Esophagus squamous epithelium (tissue), 4 donors: Measurements from ENCODE around the gene SMDT1.

Experiments used
- POLR2A ChIP-seq, 4 donors: fragments of 450-650 bp; IDR thresholded peaks; one replicate each; pipeline ENCODE4 v1.6.1; 2017; ENCODE audit warnings: antibody characterized with exemption in 4 of 4, mild to moderate bottlenecking in 4 of 4, moderate library complexity in 3 of 4
- TF ChIP-seq, protein P1 (sequence below), 6 experiments: fragments of 450-650 bp in 4 of 6; fragments of 200-600 bp in 2 of 6; sonication (generic) in 2 of 6; IDR thresholded peaks; one replicate each; pipeline ENCODE4 v1.5.1; 2016 to 2019; ENCODE audit warnings: antibody characterized with exemption in 6 of 6, mild to moderate bottlenecking in 4 of 6, moderate library complexity in 4 of 6

DNA sequence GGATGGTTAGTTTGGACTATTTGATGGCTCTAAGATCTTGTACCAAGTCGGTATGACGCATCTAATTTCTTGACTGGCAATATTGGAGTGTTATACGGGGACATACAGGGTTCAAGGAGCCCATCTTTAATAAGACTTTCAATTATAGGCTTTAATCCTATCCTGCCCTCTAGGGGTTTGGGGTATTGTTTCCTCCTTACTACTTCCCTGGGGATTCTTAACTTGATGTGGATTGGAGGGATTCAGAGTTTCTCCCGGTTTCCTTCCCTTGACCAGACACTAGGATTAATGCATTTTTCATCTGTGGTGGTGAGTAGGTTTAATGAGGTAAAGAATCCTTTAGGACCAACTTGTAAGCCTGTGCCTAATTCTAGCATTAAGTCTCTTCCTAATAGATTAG lies 32.3 kb downstream of the SMDT1 start:
- TF ChIP-seq, protein P1, sequence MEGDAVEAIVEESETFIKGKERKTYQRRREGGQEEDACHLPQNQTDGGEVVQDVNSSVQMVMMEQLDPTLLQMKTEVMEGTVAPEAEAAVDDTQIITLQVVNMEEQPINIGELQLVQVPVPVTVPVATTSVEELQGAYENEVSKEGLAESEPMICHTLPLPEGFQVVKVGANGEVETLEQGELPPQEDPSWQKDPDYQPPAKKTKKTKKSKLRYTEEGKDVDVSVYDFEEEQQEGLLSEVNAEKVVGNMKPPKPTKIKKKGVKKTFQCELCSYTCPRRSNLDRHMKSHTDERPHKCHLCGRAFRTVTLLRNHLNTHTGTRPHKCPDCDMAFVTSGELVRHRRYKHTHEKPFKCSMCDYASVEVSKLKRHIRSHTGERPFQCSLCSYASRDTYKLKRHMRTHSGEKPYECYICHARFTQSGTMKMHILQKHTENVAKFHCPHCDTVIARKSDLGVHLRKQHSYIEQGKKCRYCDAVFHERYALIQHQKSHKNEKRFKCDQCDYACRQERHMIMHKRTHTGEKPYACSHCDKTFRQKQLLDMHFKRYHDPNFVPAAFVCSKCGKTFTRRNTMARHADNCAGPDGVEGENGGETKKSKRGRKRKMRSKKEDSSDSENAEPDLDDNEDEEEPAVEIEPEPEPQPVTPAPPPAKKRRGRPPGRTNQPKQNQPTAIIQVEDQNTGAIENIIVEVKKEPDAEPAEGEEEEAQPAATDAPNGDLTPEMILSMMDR (IDR thresholded peaks at IDR 0.05): no peak
- no peak for TF ChIP-seq POLR2A (IDR thresholded peaks at IDR 0.05)
